Fibroblast of skin of abdomen (primary cell): ENCODE data around the gene FBL.
"Not testable (repeated sequence)": the region's sequence is repeated elsewhere in the genome, so short reads cannot be mapped to it uniquely, and the experiment has no call there.

Experiments
- DNase-seq: peaks from one replicate; pipeline ENCODE4 v3.0.0-alpha.2; 2013

FBL gene

DNA sequence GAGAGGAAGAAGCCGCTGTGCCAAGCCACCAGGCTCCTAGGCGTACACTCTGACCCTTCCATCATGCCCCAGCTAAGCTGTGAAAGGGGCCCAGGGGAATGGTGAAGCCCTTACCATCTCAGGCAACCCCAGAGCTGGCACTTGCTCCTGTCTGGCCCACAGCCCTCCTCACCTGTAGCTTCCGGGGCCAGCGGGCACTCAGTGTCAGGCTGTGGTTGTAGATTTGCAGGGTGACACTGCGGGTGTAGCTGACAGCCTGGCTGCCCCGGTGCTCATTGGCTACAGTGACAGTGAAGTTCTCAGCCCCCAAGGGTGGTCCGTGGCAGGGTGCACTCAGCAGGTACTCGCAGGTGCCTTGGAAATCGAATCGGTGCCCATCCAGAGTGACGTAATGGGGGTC lies 30.3 kb upstream of the FBL start:
- not testable (repeated sequence) for DNase-seq

DNA sequence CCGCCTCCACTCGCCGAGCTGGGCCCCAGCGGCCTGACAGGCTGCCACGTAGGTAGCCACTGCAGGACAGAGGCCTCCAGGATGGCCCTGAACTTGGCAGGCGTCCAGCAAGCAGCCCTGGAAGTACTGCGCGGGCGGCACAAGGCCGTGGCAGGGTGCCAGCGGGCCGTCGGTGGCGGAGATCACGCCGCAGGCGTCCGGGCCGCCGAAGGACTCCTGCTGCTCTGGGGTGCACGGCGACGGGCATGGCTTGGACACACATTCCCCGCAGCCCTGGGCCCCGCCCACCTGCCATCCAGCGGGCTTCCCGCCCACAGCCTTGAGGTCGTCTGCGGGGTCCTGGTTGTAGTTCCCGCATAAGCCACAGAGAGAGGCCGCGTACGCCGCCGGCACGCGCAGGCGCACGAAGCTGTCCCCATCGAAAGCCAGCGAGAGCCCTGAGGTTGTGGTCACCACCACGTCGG lies 29.3 kb upstream of the FBL start:
- DNase-seq = not testable (repeated sequence)

DNA sequence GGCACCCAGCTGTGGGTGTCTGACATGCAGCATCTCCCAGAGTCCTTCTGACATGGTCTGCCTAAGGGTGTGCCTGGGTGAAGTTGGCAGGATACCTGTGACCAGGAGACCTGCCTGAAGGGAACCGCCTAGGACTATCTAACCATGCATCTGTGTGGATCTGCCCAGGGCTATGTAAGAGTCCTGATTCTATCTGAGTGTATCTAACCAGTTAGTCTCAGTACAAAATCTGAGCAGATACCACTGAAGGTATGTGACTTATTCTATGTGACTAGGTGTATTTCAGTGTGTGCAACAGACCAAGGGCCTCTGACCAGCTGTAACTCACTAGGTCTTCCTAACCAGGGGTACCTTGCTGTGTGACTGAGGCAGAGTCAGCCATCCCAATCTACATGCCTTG lies 28.2 kb upstream of the FBL start:
- DNase-seq = no peak

DNA sequence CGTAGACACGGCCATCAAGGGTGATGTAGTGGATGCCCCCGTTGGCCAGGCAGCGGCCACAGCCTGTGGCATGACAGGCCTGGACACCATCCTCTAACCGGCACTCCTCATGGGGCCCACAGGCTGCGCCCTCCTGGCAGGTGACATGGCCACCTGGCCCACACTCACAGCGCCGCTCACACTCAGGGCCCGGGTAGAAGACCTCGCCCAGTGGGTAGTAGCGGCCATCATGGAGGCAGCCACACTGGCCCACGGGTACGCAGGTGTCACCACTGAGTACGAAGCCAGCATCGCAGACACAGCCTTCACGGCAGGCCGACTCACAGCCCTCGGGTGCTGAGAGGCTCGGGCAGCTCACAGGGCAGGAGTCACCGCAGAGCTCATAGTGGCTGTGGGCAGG lies 27.2 kb upstream of the FBL start:
- no peak for DNase-seq

DNA sequence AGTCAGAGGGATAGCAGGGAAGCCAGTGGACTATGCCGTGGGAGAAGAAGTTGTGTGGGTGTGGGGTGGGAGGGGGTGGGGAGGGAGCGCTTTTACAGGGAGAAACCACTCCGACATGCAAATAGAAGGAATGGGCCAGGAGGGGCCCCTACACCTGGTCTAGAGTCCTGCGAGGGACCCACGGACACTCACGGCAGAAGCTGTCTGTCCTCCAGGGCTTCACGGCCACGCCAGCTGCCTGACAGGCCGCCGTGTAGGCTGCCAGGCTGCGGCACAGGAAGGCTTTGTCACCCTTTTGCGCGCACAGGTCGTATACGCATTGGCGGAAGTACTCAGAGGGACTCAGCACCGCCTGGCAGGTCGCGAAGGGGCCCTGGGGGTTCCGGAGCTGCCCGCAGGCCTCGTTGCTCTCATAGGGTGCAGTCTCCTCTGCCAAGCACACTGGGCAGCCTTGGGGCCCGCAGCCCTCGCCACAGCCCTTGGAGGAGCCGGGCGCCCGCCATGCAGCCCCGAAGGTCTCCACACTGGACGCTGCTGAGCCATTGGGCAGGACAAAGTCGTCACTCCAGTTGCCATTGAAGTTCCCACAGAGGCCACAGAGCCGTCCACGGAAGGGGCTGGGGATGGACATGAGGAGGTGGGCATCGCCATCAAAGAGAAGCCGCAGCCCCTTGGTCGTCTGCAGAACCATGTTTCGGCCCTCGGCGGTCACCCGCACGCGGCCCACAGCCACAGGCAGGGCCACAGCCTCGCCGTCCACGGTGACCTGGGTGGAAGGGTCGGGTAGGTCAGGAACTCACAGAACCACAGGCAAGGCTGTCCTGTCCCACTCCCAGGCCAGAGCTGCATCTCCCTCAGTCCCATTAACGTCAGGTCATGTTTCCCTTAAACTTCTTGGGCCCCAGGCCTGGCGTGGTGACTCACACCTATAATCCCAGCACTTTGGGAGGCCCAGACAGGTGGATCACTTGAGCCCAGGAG lies 26.0 kb upstream of the FBL start:
- no peak for DNase-seq

DNA sequence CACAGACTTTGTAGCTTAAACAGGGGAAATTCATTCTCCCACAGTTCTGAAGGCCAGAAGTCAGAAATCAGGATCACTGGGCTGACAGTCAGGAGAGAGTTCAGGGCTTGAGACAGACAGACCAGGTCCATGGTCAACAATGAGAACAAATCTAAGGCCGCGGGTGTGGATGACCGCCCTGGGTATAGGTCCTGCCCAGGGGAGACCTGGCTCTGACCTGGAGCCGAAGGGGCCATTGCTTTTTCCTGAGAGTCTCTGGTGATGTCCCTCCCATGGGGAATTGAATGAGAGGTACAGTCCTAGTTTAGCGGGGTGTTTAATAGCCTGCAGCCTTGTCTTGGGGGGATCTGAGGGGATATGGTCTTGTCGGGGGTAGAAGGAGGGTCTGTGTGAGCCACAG lies 25.2 kb upstream of the FBL start:
- DNase-seq = no peak

DNA sequence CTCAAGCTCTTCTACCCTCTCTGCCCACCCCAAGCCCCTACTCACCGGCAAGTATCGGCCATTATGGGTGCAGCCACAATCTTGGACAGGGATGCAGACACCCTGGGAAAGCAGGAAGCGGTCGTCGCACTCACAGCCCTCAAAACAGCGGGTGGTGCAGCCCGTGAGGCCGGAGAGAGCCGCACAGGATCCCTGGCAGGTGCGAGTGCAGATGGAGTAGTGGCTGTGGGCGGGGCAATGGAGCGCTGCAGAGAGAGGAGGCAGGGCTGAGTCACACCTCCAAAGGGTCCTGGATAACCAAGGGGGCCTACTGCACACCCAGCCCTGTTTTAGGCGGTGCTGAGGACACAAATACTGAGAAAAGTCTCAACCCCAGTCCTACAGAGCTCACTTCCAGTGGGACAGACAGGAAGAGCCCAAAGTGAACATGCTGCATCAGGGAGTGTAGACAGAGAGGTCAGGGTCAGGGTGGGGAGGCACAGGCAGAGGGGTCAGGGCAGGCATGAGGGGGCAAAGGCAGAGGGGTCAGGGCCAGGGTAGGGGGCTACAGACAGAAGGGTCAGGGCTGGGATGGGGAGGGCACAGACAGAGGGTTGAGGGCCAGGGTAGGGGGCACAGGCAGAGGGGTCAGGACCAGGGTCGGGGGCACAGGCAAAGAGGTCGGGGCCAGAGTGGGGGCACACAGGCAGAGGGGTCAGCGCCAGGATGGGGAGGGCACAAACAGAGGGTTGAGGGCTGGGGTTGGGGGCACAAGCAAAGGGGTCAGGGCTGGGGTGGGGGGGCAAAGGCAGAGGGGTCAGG lies 24.2 kb upstream of the FBL start:
- DNase-seq = no peak

DNA sequence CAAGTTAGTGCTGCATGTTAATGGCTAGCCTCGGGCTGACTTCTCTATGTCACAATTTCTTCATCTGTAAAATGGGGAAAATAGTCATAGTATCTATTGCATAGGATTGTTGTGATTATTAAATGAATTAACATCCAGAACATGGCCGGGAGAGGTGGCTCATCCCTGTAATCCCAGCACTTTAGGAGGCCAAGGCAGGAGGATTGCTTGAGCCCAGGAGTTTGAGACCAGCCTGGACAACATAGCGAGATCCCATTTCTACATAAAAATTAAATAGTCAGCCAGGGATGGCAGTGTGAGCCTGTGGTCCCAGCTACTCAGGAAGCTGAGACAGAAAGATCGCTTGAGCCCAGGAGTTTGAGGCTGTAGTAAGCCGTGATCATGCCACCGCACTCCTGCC lies 21.8 kb upstream of the FBL start:
- DNase-seq = no peak

DNA sequence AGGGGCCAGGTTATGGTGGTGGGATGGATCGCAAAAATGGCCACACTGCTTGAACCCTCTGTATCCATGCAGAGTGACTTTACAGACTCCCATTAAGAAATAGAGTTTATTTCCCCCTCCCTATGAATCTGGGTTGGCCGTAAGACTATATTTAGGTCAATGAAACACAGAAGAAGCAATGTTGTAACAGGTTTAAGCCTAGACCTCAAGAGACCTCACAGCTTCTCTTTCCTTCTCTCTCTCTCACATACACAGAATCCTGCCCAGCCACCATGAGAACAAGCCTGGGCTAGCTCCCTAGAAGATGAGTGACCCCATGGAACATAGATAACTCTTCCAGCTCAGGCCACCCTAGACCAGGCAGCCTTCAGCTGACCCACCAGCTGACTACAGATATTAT lies 21.0 kb upstream of the FBL start:
- no peak for DNase-seq

DNA sequence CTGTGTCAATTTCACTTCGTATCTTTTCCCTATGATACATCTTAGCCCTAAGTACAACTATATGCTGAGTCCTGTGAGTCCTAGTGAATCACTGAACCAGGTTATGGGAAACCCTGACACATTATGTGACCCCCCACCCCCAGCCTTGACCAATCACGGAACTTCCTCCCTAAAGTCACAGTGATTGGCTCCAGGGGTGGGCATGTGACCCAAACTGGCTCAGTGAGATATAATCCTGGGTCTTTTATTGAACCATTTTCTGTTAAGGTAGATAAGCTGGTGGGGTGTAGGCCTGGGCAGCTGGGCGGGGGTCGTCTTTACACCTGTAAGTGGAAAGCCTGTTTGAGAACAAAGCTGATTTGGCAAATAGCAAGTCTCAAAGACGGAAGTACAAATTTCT lies 19.8 kb upstream of the FBL start:
- no peak for DNase-seq

DNA sequence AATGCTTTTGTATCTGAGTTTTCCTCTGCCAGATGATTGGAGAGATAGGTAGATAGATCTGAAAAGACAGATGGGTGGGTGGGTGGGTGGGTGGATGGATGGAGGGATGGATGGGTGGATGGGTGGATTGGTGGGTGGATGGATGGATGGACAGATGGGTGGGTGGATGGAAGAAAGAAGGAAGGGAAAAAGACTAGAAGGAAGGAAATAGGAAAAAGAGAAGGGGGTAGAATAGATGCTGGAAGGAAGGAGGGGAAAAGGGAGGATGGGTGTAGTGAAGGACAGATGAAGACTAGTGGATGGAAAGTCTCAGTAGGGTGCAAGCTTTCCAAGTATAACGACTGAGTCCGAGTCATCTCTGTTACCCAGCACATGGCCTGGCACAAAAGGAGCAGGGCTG lies 19.0 kb upstream of the FBL start:
- DNase-seq = no peak

DNA sequence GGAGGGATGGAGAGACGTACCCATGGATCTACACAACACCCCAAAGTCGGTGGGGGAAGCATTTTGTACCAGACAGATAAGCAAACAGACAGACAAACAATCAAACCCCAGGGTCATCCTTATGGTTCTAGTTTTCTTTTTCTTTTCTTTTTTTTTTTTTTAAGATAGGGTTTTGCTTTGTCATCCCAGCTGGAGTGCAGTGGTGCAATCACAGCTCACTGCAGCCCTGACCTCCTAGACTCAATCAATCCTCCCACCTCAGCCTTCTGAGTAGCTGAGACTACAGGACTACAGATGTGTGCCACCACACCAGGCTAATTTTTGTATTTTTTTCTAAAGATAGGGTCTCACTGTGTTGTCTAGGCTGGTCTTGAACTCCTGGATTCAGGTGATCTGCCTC lies 17.9 kb upstream of the FBL start:
- DNase-seq = no peak

DNA sequence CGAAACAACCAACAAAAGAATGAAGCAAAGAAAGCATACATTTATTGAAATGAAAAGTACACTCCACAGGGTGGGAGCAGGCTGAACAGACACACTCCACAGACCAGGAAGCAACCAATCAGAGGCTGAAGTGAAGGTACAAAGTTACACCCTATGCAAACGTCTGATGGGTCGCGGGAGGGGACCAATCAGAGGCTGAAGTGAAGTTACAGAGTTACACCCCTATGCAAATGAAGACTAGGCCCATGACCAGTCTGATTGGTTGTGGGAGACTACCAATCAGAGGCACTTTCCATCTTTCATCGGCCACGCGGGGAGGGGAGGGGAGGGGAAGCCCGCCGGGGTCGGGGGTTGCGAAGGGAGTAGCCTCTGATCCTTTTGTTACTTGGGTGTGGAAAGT lies 12.4 kb upstream of the FBL start:
- no peak for DNase-seq

DNA sequence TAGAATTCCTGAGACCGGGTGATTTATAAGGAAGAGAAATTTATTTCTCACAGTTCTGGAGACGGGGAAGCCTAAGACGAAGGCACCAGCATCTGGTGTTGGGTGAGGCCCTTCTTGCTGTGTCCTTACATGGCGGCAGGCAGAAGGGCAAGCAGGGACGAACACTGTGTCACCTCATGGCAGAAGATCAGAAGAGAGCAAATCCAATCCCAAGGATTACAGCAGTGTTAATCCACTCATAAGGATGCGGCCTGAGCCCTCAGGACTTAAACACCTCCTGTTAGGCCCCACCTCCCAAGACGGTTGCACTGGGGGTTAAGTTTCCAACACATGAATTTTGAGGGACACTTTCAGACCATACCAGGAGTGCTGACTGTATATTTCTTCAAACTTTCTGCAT lies 6.7 kb upstream of the FBL start:
- DNase-seq = no peak

DNA sequence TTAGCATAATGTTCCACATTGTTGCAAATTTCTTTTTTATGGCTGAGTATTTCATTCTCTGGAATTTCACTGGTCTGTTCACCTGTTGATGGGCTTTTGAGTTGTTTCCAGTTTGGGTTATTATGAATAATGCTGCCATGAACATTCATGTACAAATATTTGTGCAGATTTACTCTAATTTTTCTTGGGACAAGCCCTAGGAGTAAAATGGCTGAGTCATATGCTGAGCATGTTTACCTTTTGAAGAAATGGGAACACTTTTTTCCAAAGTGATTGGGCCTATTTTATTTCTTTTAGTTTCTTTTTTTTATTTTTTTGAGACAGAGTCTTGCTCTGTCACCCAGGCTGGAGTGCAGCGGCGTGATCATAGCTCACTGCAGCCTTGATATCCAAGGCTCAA lies 4.7 kb upstream of the FBL start:
- no peak for DNase-seq

DNA sequence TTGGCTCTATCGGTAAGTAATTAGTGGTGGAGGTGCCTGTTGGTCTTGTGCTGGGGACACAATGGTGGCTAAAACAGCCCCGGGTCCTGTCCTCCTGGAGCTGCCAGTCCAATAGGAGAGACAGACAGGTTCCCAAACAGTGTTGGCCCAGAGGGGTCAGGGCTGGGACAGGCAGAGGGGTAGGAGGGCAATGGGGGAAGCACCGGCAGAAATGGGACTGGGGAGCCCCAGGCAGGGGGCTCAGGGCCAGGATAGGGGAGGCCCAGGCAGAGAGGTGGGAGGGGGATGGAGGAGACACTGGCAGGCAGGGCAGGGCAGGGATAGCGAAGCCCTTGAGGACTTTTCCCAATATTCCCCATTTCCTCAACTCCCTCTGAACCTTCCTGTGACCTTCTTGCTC lies 2.2 kb upstream of the FBL start:
- no peak for DNase-seq

DNA sequence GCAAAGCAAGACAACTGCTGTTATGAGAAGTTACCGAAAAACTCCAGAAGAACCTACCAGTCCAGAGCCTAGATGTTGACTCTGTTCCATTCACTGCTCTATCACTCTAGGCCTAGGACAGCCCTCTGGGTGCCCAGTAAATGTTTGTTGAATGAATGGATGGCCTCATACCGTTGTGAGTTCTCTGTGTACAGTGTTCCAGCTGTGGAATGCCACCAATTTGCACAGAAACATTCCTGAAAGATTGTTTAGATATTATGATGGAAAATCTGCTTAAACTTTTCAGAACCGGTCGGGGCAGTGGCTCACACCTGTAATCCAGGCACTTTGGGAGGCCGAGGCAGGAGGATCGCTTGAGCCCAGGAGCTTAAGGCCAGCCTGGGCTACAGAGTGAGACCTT lies 1.3 kb upstream of the FBL start:
- DNase-seq = no peak

DNA sequence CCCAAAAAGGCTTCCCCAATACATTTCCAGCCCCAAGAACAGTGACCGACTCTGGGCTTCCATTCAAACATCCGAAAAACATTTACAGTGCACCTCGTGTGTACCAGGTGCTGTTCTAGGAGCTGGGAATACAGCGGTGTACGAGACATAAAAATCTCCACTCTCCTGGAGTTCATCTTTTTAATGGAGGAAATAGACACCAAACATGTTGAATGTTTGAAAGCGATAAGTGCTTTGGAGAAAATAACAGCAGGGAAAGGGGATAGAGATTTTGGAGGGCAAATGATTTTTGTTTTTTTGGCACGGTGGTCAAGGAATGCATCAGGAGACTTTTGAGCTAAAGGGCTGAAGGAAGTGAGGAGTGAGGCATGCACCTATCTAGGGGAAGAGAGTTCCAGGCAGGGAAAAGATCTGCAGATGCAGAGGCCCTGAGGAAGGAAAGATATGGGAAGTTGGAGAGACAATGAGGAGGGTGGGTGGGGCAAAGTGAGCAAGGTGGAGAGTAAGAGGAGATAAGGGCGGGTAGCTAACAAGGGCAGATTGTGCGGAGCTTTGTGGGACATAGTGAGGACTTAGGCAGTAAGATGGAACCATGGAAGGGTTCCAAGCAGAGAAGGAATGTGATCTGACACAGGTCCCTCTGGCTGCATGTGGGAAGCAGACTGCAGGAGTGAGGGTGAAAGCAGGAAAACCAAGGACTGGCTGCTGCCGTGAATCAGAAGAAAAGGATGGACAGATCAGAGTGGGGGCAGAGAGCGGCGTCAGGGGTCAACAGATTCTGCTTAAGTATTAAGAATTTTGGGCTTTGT lies 703 bp upstream of the FBL start:
- DNase-seq = peak; percentile 26

DNA sequence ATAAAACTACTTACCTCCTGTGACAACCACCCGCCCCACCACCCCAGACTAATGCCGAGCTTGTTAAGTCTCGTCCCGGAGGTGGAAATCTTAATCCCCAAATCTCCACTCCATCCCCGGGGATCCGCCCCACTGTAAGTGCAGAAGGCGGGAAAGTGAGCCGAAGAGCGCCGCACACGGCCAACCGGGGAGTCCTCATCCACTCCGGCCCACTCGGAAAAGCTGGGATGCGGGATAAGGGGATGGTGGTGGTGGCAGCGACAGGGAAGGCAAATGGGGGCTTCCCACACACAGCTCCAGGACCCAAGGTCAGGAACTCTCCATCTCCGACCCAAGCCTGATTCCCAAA lies 621 bp downstream of the FBL start:
- no peak for DNase-seq

DNA sequence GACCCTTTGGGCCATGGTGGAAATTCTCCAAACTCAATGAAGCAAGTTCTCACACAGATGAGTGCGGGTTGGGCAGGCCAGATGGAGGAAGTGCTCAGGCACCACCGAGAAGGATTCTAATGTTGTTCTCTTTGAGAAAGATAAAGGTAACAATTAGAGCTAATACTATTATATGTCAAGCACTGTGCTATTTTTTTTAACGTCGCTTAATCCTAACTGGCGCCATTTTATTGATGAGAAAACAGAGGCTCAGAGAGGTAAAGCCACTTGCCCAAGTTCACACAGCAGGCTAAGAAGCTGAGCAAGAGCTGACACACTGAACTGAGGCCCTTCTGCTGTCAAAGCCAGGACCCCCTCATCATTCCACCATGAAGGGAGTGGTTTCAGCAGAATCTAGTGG lies 1.0 kb downstream of the FBL start:
- DNase-seq = no peak

DNA sequence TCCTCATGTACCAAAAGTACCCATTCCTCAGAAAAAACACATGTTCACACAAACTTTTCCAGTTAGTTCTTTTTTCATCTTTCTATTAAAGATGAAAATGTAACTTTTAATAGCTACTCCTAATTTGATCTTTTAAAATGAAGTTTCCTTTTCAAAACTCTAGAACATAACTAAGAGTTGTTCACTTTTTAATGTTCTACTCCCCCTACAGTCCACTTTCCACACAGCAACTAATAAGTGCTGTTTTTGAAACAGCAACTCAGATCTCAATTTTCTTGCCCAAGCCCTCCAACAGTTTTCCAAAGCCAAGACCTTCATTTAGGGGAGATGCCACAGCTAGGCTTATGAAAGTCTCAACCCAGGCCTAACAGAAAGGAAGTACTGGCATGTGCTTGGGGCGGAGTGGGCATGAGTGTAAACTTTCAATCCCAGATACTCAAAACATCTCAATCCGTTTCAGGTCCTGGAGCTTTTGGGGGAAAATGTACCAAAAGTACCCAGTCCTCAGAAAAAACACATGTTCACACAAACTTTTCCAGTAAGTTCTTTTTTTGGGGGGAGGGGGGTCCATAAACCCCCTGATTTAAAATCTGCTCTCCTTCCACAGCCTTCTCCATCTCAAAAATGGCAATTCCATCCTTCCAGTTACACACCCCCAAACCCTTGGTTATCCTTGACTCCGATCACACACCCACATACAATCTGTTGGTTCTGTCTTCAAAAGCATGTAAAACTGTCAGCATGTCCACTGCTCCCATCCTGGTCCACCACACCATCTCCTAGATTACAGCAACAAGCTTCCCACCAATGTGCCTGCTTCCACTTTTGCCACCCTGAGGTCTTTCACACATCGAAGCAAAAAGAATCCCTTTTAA lies 2.0 kb downstream of the FBL start:
- peak; percentile 29 for DNase-seq
